C4-2B (cell line): ENCODE measurements around the gene MICU2.

Experiments
- H3K27ac ChIP-seq: fragments of 450-650 bp; 2 replicates; pipeline ENCODE4 v1.5.1; 2017
- ZFX ChIP-seq: fragments of 450-650 bp; IDR thresholded peaks from 2 replicates; pipeline ENCODE4 v1.6.1; 2017
- TF ChIP-seq, protein P1 (sequence below): fragments of 450-650 bp; conservative IDR thresholded peaks from 2 replicates; pipeline ENCODE4 v1.5.1; 2017; ENCODE audit warnings: mild to moderate bottlenecking

Gene MICU2

DNA sequence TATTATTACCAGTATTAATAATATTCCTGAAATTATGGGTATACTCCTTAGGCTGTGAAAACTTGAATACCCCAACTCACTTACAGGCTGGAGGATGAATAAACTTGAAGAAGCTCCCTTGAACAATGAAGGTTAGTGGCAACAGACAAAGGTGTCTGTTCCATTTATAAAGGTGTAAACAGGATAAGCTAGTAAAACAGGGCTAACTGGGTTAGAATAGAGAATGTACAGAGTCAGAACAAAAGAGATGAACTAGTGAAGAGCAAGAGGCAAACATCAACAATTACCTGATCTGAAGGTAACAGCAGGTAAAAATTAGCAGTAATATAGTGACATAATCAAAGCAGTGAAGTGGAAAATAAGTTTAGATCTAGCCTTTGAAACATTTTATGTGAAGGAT, 23.2 kb downstream of the MICU2 start:
- no peak overlapping the region for H3K27ac ChIP-seq
- TF ChIP-seq ZFX = no peak
- TF ChIP-seq, protein P1, sequence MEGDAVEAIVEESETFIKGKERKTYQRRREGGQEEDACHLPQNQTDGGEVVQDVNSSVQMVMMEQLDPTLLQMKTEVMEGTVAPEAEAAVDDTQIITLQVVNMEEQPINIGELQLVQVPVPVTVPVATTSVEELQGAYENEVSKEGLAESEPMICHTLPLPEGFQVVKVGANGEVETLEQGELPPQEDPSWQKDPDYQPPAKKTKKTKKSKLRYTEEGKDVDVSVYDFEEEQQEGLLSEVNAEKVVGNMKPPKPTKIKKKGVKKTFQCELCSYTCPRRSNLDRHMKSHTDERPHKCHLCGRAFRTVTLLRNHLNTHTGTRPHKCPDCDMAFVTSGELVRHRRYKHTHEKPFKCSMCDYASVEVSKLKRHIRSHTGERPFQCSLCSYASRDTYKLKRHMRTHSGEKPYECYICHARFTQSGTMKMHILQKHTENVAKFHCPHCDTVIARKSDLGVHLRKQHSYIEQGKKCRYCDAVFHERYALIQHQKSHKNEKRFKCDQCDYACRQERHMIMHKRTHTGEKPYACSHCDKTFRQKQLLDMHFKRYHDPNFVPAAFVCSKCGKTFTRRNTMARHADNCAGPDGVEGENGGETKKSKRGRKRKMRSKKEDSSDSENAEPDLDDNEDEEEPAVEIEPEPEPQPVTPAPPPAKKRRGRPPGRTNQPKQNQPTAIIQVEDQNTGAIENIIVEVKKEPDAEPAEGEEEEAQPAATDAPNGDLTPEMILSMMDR = no peak

GRCh38 chr13:21579754-21580316, 24.1 kb downstream of the MICU2 start:
- H3K27ac ChIP-seq = no peak overlapping the region
- TF ChIP-seq ZFX = no peak
- TF ChIP-seq, protein P1 = no peak

- no peak overlapping the region for H3K27ac ChIP-seq
- TF ChIP-seq, protein P1 = no peak
- TF ChIP-seq ZFX = no peak
These were observed 25.2 kb downstream of the MICU2 start for GRCh38 chr13:21578748-21579147.

GRCh38 chr13:21576426-21576825, 27.5 kb downstream of the MICU2 start:
- no peak overlapping the region for H3K27ac ChIP-seq
- no peak for TF ChIP-seq ZFX
- TF ChIP-seq, protein P1 = no peak

DNA sequence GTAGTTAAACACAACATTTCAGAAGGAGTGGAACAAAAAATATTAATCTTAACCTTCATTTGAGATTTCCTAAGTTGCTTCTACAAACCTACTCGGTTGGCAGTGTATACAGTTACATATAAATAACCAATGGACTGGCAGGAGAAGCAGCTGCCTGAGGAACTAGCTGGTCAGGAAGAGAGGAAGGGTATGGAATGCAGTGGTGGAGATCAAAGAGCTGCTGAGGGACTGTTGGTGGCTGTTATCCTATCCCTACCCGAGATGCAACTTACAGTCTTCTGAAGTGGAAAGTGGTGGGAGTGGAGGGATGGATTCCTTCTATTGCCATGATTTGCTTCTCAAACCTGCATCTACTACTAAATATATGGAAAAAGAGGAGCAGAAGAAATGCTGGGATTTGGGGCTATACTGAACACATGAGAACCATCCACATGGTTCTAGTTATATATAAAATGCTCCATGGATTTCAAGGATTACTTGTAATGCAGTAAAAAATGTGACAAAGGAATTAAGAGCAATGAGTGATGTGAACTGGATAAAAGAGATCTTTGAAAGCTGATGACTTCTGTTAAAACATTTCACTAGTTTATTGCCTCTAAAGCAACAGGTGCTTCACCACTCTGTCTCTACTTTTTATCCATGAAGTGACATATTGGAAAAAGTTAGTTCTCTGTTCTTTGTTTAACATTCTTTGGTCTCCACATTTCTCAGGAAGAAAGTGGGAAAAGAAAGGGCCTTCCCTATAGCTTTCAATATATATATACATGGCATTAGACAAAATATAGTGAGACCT, 29.9 kb downstream of the MICU2 start:
- H3K27ac ChIP-seq = no peak overlapping the region
- TF ChIP-seq, protein P1 = no peak
- no peak for TF ChIP-seq ZFX

GRCh38 chr13:21569686-21570085, 34.3 kb downstream of the MICU2 start:
- no peak for TF ChIP-seq ZFX
- TF ChIP-seq, protein P1 = no peak
- no peak overlapping the region for H3K27ac ChIP-seq

- no peak for TF ChIP-seq ZFX
- TF ChIP-seq, protein P1 = no peak
- H3K27ac ChIP-seq = no peak overlapping the region
These were observed 35.1 kb downstream of the MICU2 start for GRCh38 chr13:21568854-21569253.
